ENCODE results near the gene AKAP8.
A peak's percentile ranks its signal among the peaks of the same experiment; 100 is the strongest.
"Not testable (repeated sequence)": the region's sequence is repeated elsewhere in the genome, so short reads cannot be mapped to it uniquely, and the experiment has no call there.

The AKAP8 gene

GRCh38 chr19:15372470-15372869 is 7.1 kb downstream of the AKAP8 start:
- no peak for DNase-seq

GRCh38 chr19:15371786-15372380 is 7.7 kb downstream of the AKAP8 start:
- no peak for DNase-seq

GRCh38 chr19:15371119-15371518 is 8.5 kb downstream of the AKAP8 start:
- DNase-seq = no peak

GRCh38 chr19:15369594-15369891 is 10.0 kb downstream of the AKAP8 start:
- no peak for DNase-seq

- DNase-seq = no peak
Measured at GRCh38 chr19:15368798-15369593, 10.6 kb downstream of the AKAP8 start.

GRCh38 chr19:15368051-15368632 is 11.4 kb downstream of the AKAP8 start:
- no peak for DNase-seq

- no peak for DNase-seq
Measured at GRCh38 chr19:15367439-15367838, 12.1 kb downstream of the AKAP8 start.

- DNase-seq = no peak
Measured at GRCh38 chr19:15365264-15365663, 14.3 kb downstream of the AKAP8 start.

- not testable (repeated sequence) for DNase-seq
Measured at GRCh38 chr19:15363791-15364190, 15.8 kb downstream of the AKAP8 start.

- DNase-seq = not testable (repeated sequence)
Measured at GRCh38 chr19:15363048-15363447, 16.5 kb downstream of the AKAP8 start.

GRCh38 chr19:15360015-15360414 is 19.6 kb downstream of the AKAP8 start:
- not testable (repeated sequence) for DNase-seq

- DNase-seq = no peak
Measured at GRCh38 chr19:15358918-15359317, 20.7 kb downstream of the AKAP8 start.

GRCh38 chr19:15357906-15358305 is 21.7 kb downstream of the AKAP8 start:
- DNase-seq = no peak

- no peak for DNase-seq
Measured at GRCh38 chr19:15354566-15355296, 24.9 kb downstream of the AKAP8 start.

GRCh38 chr19:15353908-15354307 is 25.7 kb downstream of the AKAP8 start:
- no peak for DNase-seq

- DNase-seq = not testable (repeated sequence)
Measured at GRCh38 chr19:15352535-15352934, 27.1 kb downstream of the AKAP8 start.

- DNase-seq = not testable (repeated sequence)
Measured at GRCh38 chr19:15341328-15341727, 38.3 kb downstream of the AKAP8 start.

- DNase-seq = no peak
Measured at GRCh38 chr19:15340086-15340485, 39.5 kb downstream of the AKAP8 start.

- DNase-seq = no peak
Measured at GRCh38 chr19:15337202-15337601, 42.4 kb downstream of the AKAP8 start.

GRCh38 chr19:15335992-15336391 is 43.6 kb downstream of the AKAP8 start:
- not testable (repeated sequence) for DNase-seq

- DNase-seq = peak; percentile 70
Measured at GRCh38 chr19:15332311-15332996, 47.1 kb downstream of the AKAP8 start, which contains the start of gene BRD4. BRD4 (minus strand) TSS chr19:15332539; CDS start chr19:15273099, 59,440 bp downstream.

- DNase-seq = peak; percentile 26
Measured at GRCh38 chr19:15331419-15332310, 47.9 kb downstream of the AKAP8 start.
